Gastroesophageal sphincter (tissue), 4 donors: Measurements from ENCODE around the gene TTF2. TPM values are rescaled to one million over a fixed set of nuclear protein-coding genes. Genes with fewer than 3 reads are reported as not detected.

Experiments used
- ATAC-seq: fragments of 150-250 bp; one replicate; pipeline ENCODE4 v1.9.1; 2016; ENCODE audit warnings: mild to moderate bottlenecking, moderate library complexity
- H3K27ac ChIP-seq, 4 donors: fragments of 200-600 bp; sonication (generic) in 3 of 4; 1 replicate in 3 of 4; 2 replicates in 1 of 4; pipeline ENCODE4 v1.5.1; 2016 to 2019
- H3K27me3 ChIP-seq: fragments of 200-600 bp; sonication (generic); one replicate; pipeline ENCODE4 v1.5.1; 2019
- H3K36me3 ChIP-seq, 2 donors: fragments of 200-600 bp; sonication (generic); one replicate each; pipeline ENCODE4 v1.5.1; 2019; ENCODE audit warnings: control low read depth in 1 of 2
- H3K4me1 ChIP-seq, 3 donors: fragments of 200-600 bp; sonication (generic); 1 replicate in 2 of 3; 2 replicates in 1 of 3; pipeline ENCODE4 v1.5.1; 2016 to 2019; ENCODE audit warnings: control low read depth in 2 of 3
- H3K4me3 ChIP-seq, 2 donors: fragments of 200-600 bp; sonication (generic); one replicate each; pipeline ENCODE4 v1.5.1; 2019; ENCODE audit warnings: mild to moderate bottlenecking in 1 of 2, moderate library complexity in 1 of 2
- H3K9me3 ChIP-seq, 3 donors: fragments of 200-600 bp; sonication (generic); one replicate each; pipeline ENCODE4 v1.5.1; 2017 to 2019; ENCODE audit warnings: control low read depth in 2 of 3
- EP300 ChIP-seq: sonication (generic); formaldehyde crosslinking; IDR thresholded peaks from one replicate; pipeline ENCODE4 v1.6.1; 2017; ENCODE audit warnings: antibody characterized with exemption, mild to moderate bottlenecking
- POLR2A ChIP-seq, 2 donors: fragments of 450-650 bp; IDR thresholded peaks; one replicate each; pipeline ENCODE4 v1.6.1; 2017; ENCODE audit warnings: antibody characterized with exemption in 2 of 2, mild to moderate bottlenecking in 2 of 2, moderate library complexity in 1 of 2
- POLR2AphosphoS5 ChIP-seq: sonication (generic); formaldehyde crosslinking; IDR thresholded peaks from one replicate; pipeline ENCODE4 v1.6.1; 2017; ENCODE audit warnings: antibody characterized with exemption
- WGBS, 2 donors: methylation state at CpG; one replicate each; pipeline ENCODE4 v1.1.5; 2018; ENCODE audit warnings: low coverage in 1 of 2; 5-methylcytosine and 5-hydroxymethylcytosine counted together
- total RNA-seq, 4 donors: library from RNA; depleted of rRNA; stranded (reverse); fragments of >200 nt; gene quantifications; one replicate each; pipeline ENCODE4 v1.1.0, GENCODE V29; 2016
- TF ChIP-seq, protein P1 (sequence below), 4 experiments: fragments of 200-600 bp in 2 of 4; fragments of 450-650 bp in 2 of 4; sonication (generic) in 1 of 4; IDR thresholded peaks; one replicate each; pipeline ENCODE4 v1.5.1; 2017 to 2019; ENCODE audit warnings: antibody characterized with exemption in 4 of 4, mild to moderate bottlenecking in 2 of 4, moderate library complexity in 2 of 4

Gene TTF2
- total RNA-seq, 4 donors from 2014 or later = 5.6 to 21.1 (median 13.5) TPM

DNA sequence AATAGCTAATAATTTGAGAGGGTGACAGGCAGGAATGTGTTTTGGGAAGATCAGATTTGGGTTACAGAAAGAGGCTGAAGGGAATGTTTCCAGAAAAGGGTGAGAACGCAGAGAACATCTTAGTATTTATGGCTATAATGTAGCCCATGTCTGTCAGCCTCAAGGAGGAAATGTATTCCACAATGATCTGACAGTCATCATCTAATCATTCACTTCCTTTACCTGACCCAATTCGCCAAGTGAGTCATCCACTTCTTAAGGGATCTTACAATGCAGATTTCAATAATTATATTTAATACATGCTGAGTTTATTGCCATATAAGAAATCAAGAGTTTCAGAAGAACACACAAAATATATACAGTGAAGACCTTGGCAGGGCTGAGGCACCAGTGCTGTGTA is 50.6 kb downstream of the TTF2 start:
- ATAC-seq = no peak
- WGBS, 2 donors = 71 to 90% methylated on average over 2 of the region's 2 CpGs
- H3K27ac ChIP-seq = no peak overlapping the region
- no peaks in the 10 kb centered on the region for H3K27me3 ChIP-seq
- H3K36me3 ChIP-seq = peaks cover 0 to 88% of the 10 kb centered on the region in 2 donors
- H3K4me3 ChIP-seq = no peak overlapping the region
- TF ChIP-seq EP300 = no peak
- TF ChIP-seq, protein P1, sequence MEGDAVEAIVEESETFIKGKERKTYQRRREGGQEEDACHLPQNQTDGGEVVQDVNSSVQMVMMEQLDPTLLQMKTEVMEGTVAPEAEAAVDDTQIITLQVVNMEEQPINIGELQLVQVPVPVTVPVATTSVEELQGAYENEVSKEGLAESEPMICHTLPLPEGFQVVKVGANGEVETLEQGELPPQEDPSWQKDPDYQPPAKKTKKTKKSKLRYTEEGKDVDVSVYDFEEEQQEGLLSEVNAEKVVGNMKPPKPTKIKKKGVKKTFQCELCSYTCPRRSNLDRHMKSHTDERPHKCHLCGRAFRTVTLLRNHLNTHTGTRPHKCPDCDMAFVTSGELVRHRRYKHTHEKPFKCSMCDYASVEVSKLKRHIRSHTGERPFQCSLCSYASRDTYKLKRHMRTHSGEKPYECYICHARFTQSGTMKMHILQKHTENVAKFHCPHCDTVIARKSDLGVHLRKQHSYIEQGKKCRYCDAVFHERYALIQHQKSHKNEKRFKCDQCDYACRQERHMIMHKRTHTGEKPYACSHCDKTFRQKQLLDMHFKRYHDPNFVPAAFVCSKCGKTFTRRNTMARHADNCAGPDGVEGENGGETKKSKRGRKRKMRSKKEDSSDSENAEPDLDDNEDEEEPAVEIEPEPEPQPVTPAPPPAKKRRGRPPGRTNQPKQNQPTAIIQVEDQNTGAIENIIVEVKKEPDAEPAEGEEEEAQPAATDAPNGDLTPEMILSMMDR (IDR thresholded peaks at IDR 0.05) = no peak
- no peak for TF ChIP-seq POLR2A (IDR thresholded peaks at IDR 0.05)
- no peak for TF ChIP-seq POLR2AphosphoS5
- no peaks in the 10 kb centered on the region for H3K4me1 ChIP-seq
- H3K9me3 ChIP-seq = no peaks in the 10 kb centered on the region

DNA sequence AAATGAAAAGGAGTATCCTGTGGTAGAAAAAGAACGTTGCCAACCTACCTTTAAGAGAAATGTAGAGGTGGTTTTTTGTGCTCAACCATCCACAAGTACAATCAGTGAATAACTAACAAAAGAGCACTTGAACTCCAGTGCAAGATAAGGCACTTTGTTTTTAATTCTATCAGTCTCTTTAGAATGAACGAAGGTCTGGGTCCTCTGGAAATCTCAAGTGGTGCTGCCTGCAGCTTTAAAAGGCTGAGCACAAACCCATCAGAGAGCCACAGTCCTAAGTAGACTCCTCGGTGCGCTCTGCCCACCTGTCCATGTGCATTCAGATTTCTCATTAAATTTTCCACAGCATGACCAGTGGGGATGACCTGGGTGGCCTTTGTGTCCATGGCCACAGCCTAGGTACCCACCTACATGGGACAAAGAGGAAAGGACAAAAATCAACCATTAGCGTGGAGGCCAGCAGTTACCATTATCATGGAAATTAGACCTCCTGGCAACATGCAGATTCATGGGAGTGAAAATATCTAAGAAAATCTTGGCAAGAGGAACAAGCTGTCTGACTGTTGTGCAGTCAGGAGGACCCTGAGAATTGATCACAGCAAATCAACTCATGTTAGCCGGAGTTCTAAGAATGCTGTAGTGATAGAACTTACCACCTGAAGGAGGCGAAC is 52.1 kb downstream of the TTF2 start:
- WGBS, 2 donors = 72 to 88% methylated on average over 5 to 6 of the region's 7 CpGs
- TF ChIP-seq EP300 (no peak), POLR2A (IDR thresholded peaks at IDR 0.05) (no peak), POLR2AphosphoS5 (no peak)
- TF ChIP-seq, protein P1 (IDR thresholded peaks at IDR 0.05) = no peak
- H3K4me1 ChIP-seq = no peaks in the 10 kb centered on the region
- ATAC-seq = no peak
- no peak overlapping the region for H3K27ac ChIP-seq
- H3K4me3 ChIP-seq = no peak overlapping the region
- no peaks in the 10 kb centered on the region for H3K27me3 ChIP-seq
- peaks cover 0 to 78% of the 10 kb centered on the region in 2 donors for H3K36me3 ChIP-seq
- H3K9me3 ChIP-seq = no peaks in the 10 kb centered on the region

DNA sequence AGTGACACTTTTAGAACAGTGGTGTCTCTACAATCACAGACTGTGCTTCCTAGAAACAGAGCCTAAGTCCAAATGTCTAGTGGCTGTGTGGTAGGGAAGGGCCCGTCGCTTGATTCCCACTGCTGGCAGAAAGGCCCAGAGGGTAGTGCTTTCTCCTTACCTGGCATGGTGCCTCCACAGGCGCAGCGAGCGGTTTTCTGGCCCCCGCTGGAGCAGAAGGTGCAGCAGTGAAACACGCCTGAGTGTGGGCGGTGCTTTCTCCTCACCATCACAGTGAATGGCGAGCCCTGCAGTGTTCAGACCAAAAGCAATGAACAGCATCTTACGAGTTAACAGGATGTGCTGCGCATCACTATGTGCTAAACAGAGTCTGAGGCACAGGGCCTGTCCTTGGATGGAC is 53.1 kb downstream of the TTF2 start:
- Histone ChIP-seq H3K4me3 (no peak overlapping the region), H3K27ac (no peak overlapping the region), H3K4me1 (no peaks in the 10 kb centered on the region), H3K9me3 (no peaks in the 10 kb centered on the region), H3K27me3 (no peaks in the 10 kb centered on the region), H3K36me3 (peaks cover 0 to 81% of the 10 kb centered on the region in 2 donors)
- no peak for ATAC-seq
- WGBS, 2 donors = 94 to 100% methylated on average over 2 to 3 of the region's 11 CpGs
- TF ChIP-seq POLR2AphosphoS5 (no peak), POLR2A (IDR thresholded peaks at IDR 0.05) (no peak)

GRCh38 chr1:117114877-117115276 is 54.8 kb downstream of the TTF2 start:
- H3K4me1 ChIP-seq = no peaks in the 10 kb centered on the region
- H3K9me3 ChIP-seq = no peaks in the 10 kb centered on the region
- ATAC-seq = no peak
- H3K27ac ChIP-seq = no peak overlapping the region
- H3K4me3 ChIP-seq = no peak overlapping the region
- H3K36me3 ChIP-seq = peaks cover 0 to 69% of the 10 kb centered on the region in 2 donors
- no peaks in the 10 kb centered on the region for H3K27me3 ChIP-seq
- WGBS, 2 donors = 92 to 100% methylated on average over 1 to 2 of the region's 2 CpGs
- TF ChIP-seq POLR2AphosphoS5 (no peak), POLR2A (IDR thresholded peaks at IDR 0.05) (no peak), EP300 (no peak)
- TF ChIP-seq, protein P1 (IDR thresholded peaks at IDR 0.05) = no peak

DNA sequence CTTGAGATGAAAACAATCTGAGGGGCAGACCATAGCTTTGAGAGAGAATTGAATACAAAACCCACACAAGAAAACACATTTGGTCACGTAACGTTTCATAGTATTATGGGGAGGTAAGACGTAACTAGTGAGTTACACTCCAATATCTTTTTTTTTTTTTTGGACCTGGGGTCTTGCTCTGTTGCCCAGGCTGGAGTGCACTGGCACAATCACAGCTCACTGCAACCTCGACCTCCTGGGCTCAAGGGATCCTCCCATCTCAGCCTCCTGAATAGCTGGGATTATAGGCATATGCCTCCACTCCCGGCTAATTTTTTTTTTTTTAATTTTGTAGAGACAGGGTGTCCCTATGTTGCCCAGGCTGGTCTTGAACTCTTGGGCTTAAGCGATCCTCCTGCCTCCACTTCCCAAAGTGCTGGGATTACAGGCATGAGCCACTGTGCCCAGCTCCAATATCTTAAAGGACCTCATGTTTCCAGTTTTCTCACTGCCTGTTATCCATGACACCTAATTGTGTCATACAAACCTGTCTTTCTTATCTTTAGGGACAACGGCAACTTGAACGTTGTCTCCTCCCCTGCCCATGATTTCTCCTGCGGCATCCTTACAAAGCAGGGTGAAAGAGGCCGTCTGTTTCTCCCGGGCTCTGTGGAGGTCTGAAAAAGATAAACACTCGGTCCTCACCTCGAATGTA is 56.1 kb downstream of the TTF2 start:
- WGBS, 2 donors = 72 to 86% methylated on average over 10 to 13 of the region's 13 CpGs
- no peak for ATAC-seq
- Histone ChIP-seq H3K27ac (no peak overlapping the region), H3K4me3 (no peak overlapping the region), H3K4me1 (peaks cover 0 to 13% (median 4%) of the 10 kb centered on the region in 3 donors), H3K27me3 (no peaks in the 10 kb centered on the region), H3K36me3 (peaks cover 0 to 55% of the 10 kb centered on the region in 2 donors), H3K9me3 (no peaks in the 10 kb centered on the region)
- TF ChIP-seq POLR2AphosphoS5 = no peak
- no peak for TF ChIP-seq EP300
- no peak for TF ChIP-seq POLR2A (IDR thresholded peaks at IDR 0.05)
- TF ChIP-seq, protein P1 (IDR thresholded peaks at IDR 0.05) = no peak
